A549 treated with dexamethasone at 1 μM for 4 hours (cell line): Measurements from ENCODE around the gene CTSS. TPM values are rescaled to one million over a fixed set of nuclear protein-coding genes. Genes with fewer than 3 reads are reported as not detected.

Source experiments
- total RNA-seq: library from RNA; stranded (reverse); fragments of 200-300 nt; extraction: Qiagen RNA extraction; gene quantifications from 5 replicates; pipeline ENCODE4 v1.2.3, GENCODE V29; 2022

Gene CTSS
- total RNA-seq: 15.1 to 17.0 TPM (median 16.4 TPM) in 5 replicates

GRCh38 chr1:150765296-150765976, at the start of gene CTSS:
TSS of gene CTSS (minus strand) at chr1:150765778. CDS start at chr1:150764763, 1,015 bp downstream.

GRCh38 chr1:150808121-150808520, 42.5 kb upstream of the CTSS start, which contains the start of gene CTSK:
TSS of gene CTSK (minus strand) at chr1:150808260. CDS start at chr1:150806805, 1,455 bp downstream.

GRCh38 chr1:150720703-150721102, 44.9 kb downstream of the CTSS start, which contains the start of gene HORMAD1:
TSS of gene HORMAD1 (minus strand) at chr1:150720895. CDS start at chr1:150719505, 1,390 bp downstream.

GRCh38 chr1:150696995-150697927, 68.3 kb downstream of the CTSS start, which contains the start of gene GOLPH3L:
TSS of gene GOLPH3L (minus strand) at chr1:150697154. CDS start at chr1:150694838, 2,316 bp downstream.

Other genes starting within 250 kb of the CTSS start
- 2.8 to 7.6 TPM (median 6.2 TPM) in 5 replicates for gene ADAMTSL4, start 216.4 kb downstream of the CTSS start, total RNA-seq
- 243 to 346 TPM (median 312 TPM) in 5 replicates for gene MCL1, start 186.2 kb downstream of the CTSS start, total RNA-seq
- gene ENSA, start 136.2 kb downstream of the CTSS start, total RNA-seq: 124 to 160 TPM (median 137 TPM) in 5 replicates
- gene GOLPH3L, start 68.6 kb downstream of the CTSS start, total RNA-seq: 13.0 to 17.1 TPM (median 16.3 TPM) in 5 replicates
- 7.9 to 10.7 TPM (median 9.7 TPM) in 5 replicates for gene HORMAD1, start 44.9 kb downstream of the CTSS start, total RNA-seq
- gene CTSK, start 42.5 kb upstream of the CTSS start, total RNA-seq: 1.2 to 2.1 TPM (median 1.7 TPM) in 5 replicates
- gene ARNT, start 110.8 kb upstream of the CTSS start, total RNA-seq: 9.3 to 15.0 TPM (median 14.1 TPM) in 5 replicates
- gene CTXND2, start 121.4 kb upstream of the CTSS start, total RNA-seq: not detected in 5 replicates
- gene SETDB1, start 160.6 kb upstream of the CTSS start, total RNA-seq: 21.6 to 27.7 TPM (median 24.1 TPM) in 5 replicates
- gene CERS2, start 209.1 kb upstream of the CTSS start, total RNA-seq: 239 to 260 TPM (median 257 TPM) in 5 replicates
- gene ANXA9, start 216.5 kb upstream of the CTSS start, total RNA-seq: 0.71 to 1.2 TPM (median 0.89 TPM) in 5 replicates
- gene MINDY1, start 241.1 kb upstream of the CTSS start, total RNA-seq: 2.5 to 3.9 TPM (median 3.3 TPM) in 5 replicates
- 14.7 to 18.6 TPM (median 17.8 TPM) in 5 replicates for gene PRUNE1, start 242.7 kb upstream of the CTSS start, total RNA-seq